ENCODE measurements around the gene SLC25A15. TPM values are rescaled to one million over a fixed set of nuclear protein-coding genes. Genes with fewer than 3 reads are reported as not detected.

SLC25A15 gene
- total RNA-seq, 1 experiment from 2014 or later: 20.2 TPM

- Mint-ChIP-seq H3K27me3 (ENCODE audit: low read depth) (no peaks in the 10 kb centered on the region), H3K36me3 (peaks cover 4% of the 10 kb centered on the region; the same call in 1 of the 2 replicates), H3K9me3 (no peaks in the 10 kb centered on the region), H3K4me1 (peaks cover 11% of the 10 kb centered on the region), H3K4me3 (no peak overlapping the region), H3K27ac (no peak overlapping the region)
- TF ChIP-seq PRRX2 (CRISPR knock-in tag; IDR thresholded peaks at IDR 0.05) (no peak), ESRRA (CRISPR knock-in tag; IDR thresholded peaks at IDR 0.05; ENCODE audit: borderline replicate concordance) (no peak), FOXJ3 (CRISPR knock-in tag; IDR thresholded peaks at IDR 0.05; ENCODE audit: borderline replicate concordance) (no peak), ATF1 (CRISPR knock-in tag; IDR thresholded peaks at IDR 0.05) (no peak), GRHL2 (CRISPR knock-in tag; IDR thresholded peaks at IDR 0.05; ENCODE audit: insufficient replicate concordance, severe bottlenecking) (no peak), CTCF (IDR thresholded peaks at IDR 0.05) (no peak), SMAD3 (CRISPR knock-in tag; IDR thresholded peaks at IDR 0.05; ENCODE audit: borderline replicate concordance) (no peak), HMGXB4 (CRISPR knock-in tag; IDR thresholded peaks at IDR 0.05) (no peak), CDX4 (CRISPR knock-in tag; IDR thresholded peaks at IDR 0.05; ENCODE audit: borderline replicate concordance) (no peak), TEAD4 (CRISPR knock-in tag; IDR thresholded peaks at IDR 0.05) (no peak), E2F5 (CRISPR knock-in tag; IDR thresholded peaks at IDR 0.05) (no peak), CBFB (CRISPR knock-in tag; IDR thresholded peaks at IDR 0.05; ENCODE audit: low read depth) (no peak), ZNF671 (CRISPR knock-in tag; IDR thresholded peaks at IDR 0.05) (no peak), ZNF396 (CRISPR knock-in tag; IDR thresholded peaks at IDR 0.05; ENCODE audit: borderline replicate concordance) (no peak), ATF3 (CRISPR knock-in tag; conservative IDR thresholded peaks at IDR 0.05) (no peak), ELF4 (CRISPR knock-in tag; IDR thresholded peaks at IDR 0.05; ENCODE audit: low read depth) (no peak), ATF6 (CRISPR knock-in tag; IDR thresholded peaks at IDR 0.05) (no peak), E2F1 (CRISPR knock-in tag; IDR thresholded peaks at IDR 0.05) (no peak), ZNF138 (CRISPR knock-in tag; conservative IDR thresholded peaks at IDR 0.05) (no peak)
- CTCF ChIA-PET: interaction anchor here (2.3 kb wide), 1 partner anchor 12 kb away, joined by 8 read pairs; no protein-coding TSS in a partner anchor
- ATAC-seq: no peak
- POLR2A ChIA-PET: no interaction called here
- DNase-seq (ENCODE audit: low spot score): no peak
Measured at GRCh38 chr13:40765602-40766001, 23.8 kb upstream of the SLC25A15 start.

All from WTC11 (cell line).